Gastrocnemius medialis (tissue), 4 donors: Measurements from ENCODE around the gene MOCS2.

ENCODE experiments used
- CTCF ChIP-seq, 5 experiments: fragments of 450-650 bp in 3 of 5; fragments of 200-600 bp in 2 of 5; sonication (generic) in 2 of 5; IDR thresholded peaks in 4 of 5; conservative IDR thresholded peaks in 1 of 5; 1 replicate in 4 of 5; 2 replicates in 1 of 5; pipeline ENCODE4 v1.5.1; 2016 to 2019; ENCODE audit warnings: antibody characterized with exemption in 5 of 5, mild to moderate bottlenecking in 3 of 5, moderate library complexity in 3 of 5
- POLR2A ChIP-seq, 2 donors: fragments of 450-650 bp; IDR thresholded peaks; one replicate each; pipeline ENCODE4 v1.6.1; 2017; ENCODE audit warnings: antibody characterized with exemption in 2 of 2, mild to moderate bottlenecking in 2 of 2, moderate library complexity in 2 of 2

- no peak for TF ChIP-seq POLR2A (IDR thresholded peaks at IDR 0.05)
- no peak for TF ChIP-seq CTCF (IDR thresholded peaks at IDR 0.05 in 4 of 5, conservative IDR thresholded peaks at IDR 0.05 in 1 of 5)
Measured at GRCh38 chr5:53076014-53076583, 33.5 kb downstream of the MOCS2 start.
